Measurements from ENCODE around the gene PUM2. TPM values are rescaled to one million over a fixed set of nuclear protein-coding genes. Genes with fewer than 3 reads are reported as not detected.
"Not testable (repeated sequence)": the region's sequence is repeated elsewhere in the genome, so short reads cannot be mapped to it uniquely, and the experiment has no call there.

PUM2 gene
- polyA plus RNA-seq, 3 donors: 14.8 to 24.5 (median 19.9) TPM

GRCh38 chr2:20313659-20314058 lies 37.0 kb downstream of the PUM2 start:
- WGBS, 3 donors: 95 to 100% (median 96%) methylated on average over 3 of the region's 3 CpGs

GRCh38 chr2:20309001-20309400 lies 41.6 kb downstream of the PUM2 start:
- WGBS, 3 donors: 94 to 98% (median 95%) methylated on average over 2 of the region's 2 CpGs
- no peak overlapping the region for H3K27ac ChIP-seq (ENCODE audit: low read depth, low read length)

More at GRCh38 chr2:20313659-20314058, 37.0 kb downstream of the PUM2 start:
- H3K27ac ChIP-seq (ENCODE audit: low read depth, low read length): no peak overlapping the region

DNA sequence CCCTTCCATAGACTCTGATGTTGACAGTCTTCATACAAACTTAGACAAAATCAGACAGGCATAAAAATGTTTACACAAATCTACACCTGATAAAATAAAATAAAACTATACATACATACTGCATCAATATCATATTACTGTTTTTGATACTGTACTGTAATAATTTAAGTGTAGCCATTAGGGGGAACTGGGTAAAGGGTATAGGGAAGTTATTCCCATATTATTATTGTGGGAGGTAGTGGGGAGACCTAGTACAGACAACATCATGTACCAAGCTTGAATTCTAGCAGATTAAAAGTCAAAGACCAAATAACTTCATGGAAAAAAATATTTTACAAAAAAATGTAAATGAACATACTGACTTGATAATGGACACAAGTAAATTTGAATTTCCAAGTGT lies 43.3 kb downstream of the PUM2 start:
- no peak overlapping the region for H3K27ac ChIP-seq (ENCODE audit: low read depth, low read length)

GRCh38 chr2:20304411-20304810 lies 46.2 kb downstream of the PUM2 start:
- 92 to 100% (median 95%) methylated on average over 1 of the region's 1 CpG for WGBS, 3 donors
- H3K27ac ChIP-seq (ENCODE audit: low read depth, low read length): no peak overlapping the region

GRCh38 chr2:20303966-20304365 lies 46.7 kb downstream of the PUM2 start:
- no peak overlapping the region for H3K27ac ChIP-seq (ENCODE audit: low read depth, low read length)
- WGBS, 3 donors: 90 to 100% (median 93%) methylated on average over 1 of the region's 1 CpG

- 70 to 92% (median 92%) methylated on average over 4 of the region's 4 CpGs for WGBS, 3 donors
- H3K27ac ChIP-seq (ENCODE audit: low read depth, low read length): no peak overlapping the region
Measured at GRCh38 chr2:20302019-20302418, 48.6 kb downstream of the PUM2 start.

DNA sequence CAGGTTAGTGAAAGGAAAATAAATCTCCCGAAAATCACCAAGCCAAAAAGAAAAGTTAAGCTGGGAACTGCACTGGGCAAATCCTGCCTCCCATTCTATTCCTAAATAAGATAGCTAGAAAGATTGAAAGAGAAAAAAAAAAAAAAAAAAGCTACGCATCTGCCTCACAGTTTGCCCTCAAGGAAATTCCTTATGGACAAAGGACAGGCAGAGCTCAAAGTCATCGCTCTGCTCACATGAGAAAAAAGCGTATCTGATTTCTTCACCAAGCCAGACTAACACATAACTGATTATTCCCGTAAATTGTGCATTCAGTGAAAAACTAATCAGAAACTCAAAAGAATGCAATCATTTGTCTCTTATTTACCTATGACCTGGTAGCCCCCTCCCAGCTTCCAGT lies 50.0 kb downstream of the PUM2 start:
- WGBS, 3 donors: 92 to 97% (median 96%) methylated on average over 5 of the region's 5 CpGs
- no peak overlapping the region for H3K27ac ChIP-seq (ENCODE audit: low read depth, low read length)

DNA sequence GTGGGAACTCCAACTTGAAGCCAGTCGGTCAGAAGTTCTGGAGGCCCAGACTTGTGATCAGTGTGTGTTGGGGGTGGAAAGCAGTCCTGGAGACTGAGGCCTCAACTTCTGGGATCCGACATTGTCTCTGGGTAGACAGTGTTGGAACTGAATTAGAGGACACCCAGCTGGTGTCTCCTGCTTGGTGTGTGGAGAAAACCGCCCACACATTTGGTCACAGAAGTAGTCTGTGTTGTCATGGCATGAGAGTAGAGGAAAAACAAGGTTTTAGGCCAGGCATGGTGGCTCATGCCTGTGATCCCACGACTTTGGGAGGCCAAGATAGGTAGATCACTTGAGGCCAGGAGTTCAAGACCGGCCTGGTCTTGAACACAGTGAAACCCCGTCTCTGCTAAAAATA lies 51.5 kb downstream of the PUM2 start:
- no peak overlapping the region for H3K27ac ChIP-seq (ENCODE audit: low read depth, low read length)
- WGBS, 3 donors: 86 to 91% (median 91%) methylated on average over 6 of the region's 6 CpGs

DNA sequence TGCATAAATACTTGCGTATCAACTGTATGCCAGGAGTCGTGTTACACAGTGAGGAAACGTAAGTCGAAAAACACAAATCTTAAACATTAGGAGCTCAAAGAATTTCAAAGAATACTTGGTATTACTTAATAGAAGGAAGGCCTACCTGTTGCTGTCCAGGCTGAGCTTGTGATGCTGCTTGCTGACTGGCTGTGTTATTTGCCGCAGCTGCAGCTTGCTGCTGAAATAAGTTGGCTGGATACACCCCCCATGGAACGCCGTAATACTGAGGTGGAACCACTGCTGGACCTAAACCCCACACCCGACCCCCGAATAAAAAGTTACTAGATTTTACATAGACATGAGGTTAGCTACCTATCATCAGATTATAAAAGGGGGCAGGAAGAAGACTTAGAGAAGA lies 56.4 kb downstream of the PUM2 start:
- 97% methylated on average over 9 of the region's 9 CpGs for WGBS, 3 donors

DNA sequence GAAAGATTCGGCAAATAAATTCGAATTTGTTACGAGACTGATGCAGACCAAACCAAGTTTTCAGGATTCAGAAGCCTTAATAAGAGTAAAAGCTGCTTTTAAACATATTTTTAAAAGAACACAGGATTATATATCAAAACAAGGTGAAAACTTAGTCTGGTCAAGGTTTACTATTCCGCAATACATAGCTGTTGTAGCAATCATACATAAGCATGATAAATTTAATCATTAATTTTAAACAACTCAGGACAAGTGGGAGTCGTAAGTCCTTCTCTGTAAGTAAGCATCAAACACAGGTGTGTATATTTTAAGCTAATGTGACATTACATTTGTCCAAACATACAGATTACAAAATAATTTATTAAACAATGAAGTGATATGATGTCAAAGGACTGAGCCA lies 57.7 kb downstream of the PUM2 start:
- 95 to 97% (median 96%) methylated on average over 5 of the region's 5 CpGs for WGBS, 3 donors
- no peak overlapping the region for H3K27ac ChIP-seq (ENCODE audit: low read depth, low read length)

More for the DNA sequence above, 56.4 kb downstream of the PUM2 start:
- no peak overlapping the region for H3K27ac ChIP-seq (ENCODE audit: low read depth, low read length)

DNA sequence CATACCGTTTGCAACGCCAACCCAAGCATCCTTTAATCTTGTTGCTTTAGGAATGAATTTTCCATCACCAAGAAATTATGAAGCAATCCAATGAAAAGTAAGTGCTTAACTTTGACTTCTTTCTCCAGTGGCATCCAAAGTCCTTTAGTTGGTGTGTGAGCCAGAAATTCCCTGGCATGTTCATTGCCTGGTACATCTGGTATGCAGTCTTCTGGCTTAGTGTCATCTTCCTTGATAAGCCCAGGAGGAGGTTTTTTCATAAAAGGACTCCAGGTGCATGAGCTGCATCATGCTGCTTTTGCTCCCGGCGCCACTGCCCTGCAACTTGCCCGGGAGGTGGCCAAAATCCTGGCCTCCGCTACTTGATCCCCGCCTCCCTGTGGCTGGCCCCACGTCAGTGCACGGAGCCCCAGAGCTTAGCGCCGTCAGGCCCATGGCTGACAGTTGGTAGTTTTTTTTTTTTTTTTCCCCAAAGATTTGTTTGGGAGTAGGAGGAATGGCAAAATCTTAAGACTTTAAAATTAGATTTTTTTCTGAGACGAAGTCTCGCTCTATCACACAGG lies 58.7 kb downstream of the PUM2 start:
- H3K27ac ChIP-seq (ENCODE audit: low read depth, low read length): no peak overlapping the region
- 94 to 96% (median 95%) methylated on average over 13 of the region's 13 CpGs for WGBS, 3 donors

DNA sequence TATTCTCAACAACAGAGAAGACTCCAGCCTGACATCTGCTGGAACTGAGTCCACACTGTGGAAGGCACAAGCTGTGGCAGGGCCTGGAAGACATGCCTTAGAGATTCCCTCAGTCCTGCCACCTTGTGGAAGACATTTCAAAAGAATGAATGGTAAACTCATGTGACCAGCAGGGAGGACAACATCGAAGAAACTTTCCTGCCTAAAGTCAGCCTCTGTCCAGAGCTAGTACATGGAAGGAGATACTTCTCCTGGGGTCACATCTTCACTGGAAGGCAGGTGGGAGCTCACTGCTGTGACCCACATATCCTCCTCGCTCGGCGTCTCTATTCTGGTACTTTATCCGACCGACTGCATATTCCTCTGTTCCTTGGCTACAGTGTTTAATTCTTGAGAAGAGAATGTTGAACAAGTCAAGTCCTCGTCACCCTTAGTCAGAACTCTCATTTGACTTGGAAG lies 59.5 kb downstream of the PUM2 start:
- H3K27ac ChIP-seq (ENCODE audit: low read depth, low read length): no peak overlapping the region
- 69 to 77% (median 75%) methylated on average over 7 of the region's 7 CpGs for WGBS, 3 donors

GRCh38 chr2:20288642-20289340 lies 61.9 kb downstream of the PUM2 start:
- no peak overlapping the region for H3K27ac ChIP-seq (ENCODE audit: low read depth, low read length)
- 76 to 85% (median 77%) methylated on average over 7 of the region's 7 CpGs for WGBS, 3 donors

DNA sequence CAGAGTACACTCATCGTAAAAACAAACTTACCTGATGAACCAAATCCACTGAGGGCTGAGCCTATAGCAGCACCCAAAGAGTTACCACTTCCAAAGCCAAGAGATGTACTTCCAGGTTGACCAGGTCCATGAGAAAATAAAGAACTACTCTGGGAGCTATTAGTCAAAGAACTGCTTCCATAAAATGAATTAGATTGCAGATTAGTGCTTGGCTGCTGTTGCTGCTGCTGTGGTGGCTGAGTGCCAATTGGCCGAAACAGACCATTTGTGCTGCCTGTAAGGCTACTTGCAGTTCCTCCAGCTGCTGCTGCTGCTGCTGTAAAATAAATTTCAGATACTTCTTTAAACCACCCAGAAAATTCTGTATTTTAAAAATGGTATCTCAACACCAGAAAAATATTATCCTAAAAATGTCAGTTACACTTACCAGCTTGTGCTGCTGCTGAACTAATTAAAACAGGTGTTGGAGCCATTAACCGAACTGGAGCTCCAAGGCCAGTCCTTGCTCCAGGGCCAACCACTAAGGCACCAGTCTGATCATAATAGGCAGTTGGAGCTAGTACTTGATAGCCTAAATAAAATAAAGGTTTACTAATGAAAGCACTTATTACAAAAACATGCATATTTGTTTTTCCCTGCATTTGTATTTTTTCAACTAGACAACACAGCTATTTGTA lies 67.6 kb downstream of the PUM2 start:
- H3K27ac ChIP-seq (ENCODE audit: low read depth, low read length): no peak overlapping the region
- WGBS, 3 donors: 37 to 77% (median 76%) methylated on average over 3 of the region's 3 CpGs

DNA sequence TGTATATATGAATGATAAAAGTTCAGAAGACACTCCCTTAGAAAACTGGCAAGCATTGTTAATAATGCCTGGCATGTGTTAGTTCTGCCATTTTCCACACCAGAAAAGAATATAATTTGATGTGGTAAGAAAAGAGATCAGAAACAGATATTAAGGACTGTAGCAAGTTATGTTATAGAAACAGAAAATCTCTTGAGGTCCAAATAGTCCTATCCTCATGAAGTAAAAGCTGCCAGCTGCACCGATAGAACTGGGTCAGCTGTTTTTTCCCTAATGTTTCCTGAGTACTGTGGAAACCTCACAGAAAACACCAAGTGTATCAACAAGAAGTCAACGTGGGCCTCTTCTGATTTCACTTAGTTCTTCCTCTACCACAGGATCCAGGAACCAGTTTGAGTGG lies 68.8 kb downstream of the PUM2 start:
- no peak overlapping the region for H3K27ac ChIP-seq (ENCODE audit: low read depth, low read length)
- 43 to 69% (median 65%) methylated on average over 2 of the region's 2 CpGs for WGBS, 3 donors

- 88 to 99% (median 95%) methylated on average over 4 of the region's 4 CpGs for WGBS, 3 donors
- no peak overlapping the region for H3K27ac ChIP-seq (ENCODE audit: low read depth, low read length)
Measured at GRCh38 chr2:20273042-20273441, 77.6 kb downstream of the PUM2 start.

DNA sequence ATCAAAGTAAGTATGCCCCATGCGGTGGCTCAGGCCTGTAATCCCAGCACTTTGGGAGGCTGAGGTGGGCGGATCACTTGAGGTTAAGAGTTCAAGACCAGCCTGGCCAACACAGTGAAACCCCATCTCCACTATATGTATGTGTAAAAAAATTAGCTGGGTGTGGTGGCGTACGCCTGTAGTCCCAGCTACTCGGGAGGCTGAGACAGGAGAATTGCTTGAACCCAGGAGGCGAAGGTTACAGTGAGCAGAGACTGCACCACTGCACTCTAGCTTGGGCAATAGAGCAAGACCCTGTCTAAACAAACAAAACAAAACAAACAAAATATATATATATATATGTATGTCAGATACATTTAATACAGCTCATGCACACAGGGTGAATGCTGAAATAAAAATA lies 82.3 kb downstream of the PUM2 start:
- not testable (repeated sequence) for H3K27ac ChIP-seq (ENCODE audit: low read depth, low read length)
- 87 to 97% (median 89%) methylated on average over 6 of the region's 6 CpGs for WGBS, 3 donors

DNA sequence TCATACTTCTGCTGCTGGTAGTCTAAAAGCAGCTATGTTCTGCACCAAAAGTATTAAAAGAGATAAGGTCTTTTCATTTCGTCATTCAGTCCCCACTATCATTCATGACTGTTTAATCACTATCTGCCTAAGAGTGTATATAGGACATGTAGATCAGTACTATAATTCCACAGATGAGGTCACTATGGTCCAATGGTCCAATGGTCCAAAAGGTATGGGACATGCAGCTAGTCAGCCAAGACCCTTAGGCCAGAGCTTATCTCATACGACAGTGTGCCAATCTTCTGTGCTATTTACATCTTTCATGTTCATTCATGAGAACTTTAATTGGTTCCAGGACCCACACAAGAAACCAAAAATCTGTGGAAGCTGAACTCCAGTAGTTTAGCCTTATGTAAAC lies 83.1 kb downstream of the PUM2 start:
- H3K27ac ChIP-seq (ENCODE audit: low read depth, low read length): no peak overlapping the region
- 83 to 97% (median 91%) methylated on average over 2 of the region's 2 CpGs for WGBS, 3 donors

DNA sequence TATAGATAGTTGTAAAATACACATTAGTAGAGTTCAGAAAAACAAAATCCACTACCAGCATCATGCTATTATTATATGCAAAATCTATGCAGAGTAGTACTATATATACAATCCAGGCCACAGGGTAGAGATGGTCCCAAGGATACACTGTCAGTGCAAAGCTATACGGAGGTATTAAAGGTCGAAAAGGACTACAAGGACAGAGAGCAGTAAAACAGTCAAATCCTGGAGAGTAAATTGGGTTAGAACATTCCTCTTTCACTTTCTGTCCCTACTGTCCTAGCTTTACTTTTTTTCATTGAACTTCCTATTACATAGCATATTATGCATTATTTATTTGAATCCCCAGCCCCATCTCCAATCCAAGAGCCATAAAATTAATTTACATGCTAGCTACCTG lies 86.0 kb downstream of the PUM2 start:
- 77 to 90% (median 86%) methylated on average over 2 of the region's 2 CpGs for WGBS, 3 donors
- H3K27ac ChIP-seq (ENCODE audit: low read depth, low read length): no peak overlapping the region

DNA sequence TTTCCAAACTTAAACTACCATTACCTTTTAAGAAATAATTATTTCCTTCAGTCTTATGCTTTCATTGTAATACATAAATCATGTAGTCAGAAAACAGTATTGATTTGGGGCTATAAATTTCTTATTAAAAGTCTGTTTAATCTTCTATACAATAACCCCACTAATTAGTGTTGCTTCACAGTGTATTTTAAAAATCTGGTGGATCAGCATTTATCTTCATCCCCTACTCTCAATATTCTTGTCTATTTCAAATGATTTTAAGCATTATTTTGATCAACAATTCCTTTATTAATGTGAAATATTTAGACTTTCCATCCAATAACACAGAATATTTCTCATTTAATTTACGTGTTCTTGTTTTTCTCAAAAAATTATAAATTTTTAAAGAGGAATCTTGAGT lies 93.2 kb downstream of the PUM2 start:
- H3K27ac ChIP-seq (ENCODE audit: low read depth, low read length): no peak overlapping the region
- 94 to 97% (median 96%) methylated on average over 1 of the region's 1 CpG for WGBS, 3 donors
